ENCODE measurements around the gene ZNF337. TPM values are rescaled to one million over a fixed set of nuclear protein-coding genes. Genes with fewer than 3 reads are reported as not detected.
"Not testable (repeated sequence)": the region's sequence is repeated elsewhere in the genome, so short reads cannot be mapped to it uniquely, and the experiment has no call there.

The ZNF337 gene
- total RNA-seq, result 26.2 TPM

DNA sequence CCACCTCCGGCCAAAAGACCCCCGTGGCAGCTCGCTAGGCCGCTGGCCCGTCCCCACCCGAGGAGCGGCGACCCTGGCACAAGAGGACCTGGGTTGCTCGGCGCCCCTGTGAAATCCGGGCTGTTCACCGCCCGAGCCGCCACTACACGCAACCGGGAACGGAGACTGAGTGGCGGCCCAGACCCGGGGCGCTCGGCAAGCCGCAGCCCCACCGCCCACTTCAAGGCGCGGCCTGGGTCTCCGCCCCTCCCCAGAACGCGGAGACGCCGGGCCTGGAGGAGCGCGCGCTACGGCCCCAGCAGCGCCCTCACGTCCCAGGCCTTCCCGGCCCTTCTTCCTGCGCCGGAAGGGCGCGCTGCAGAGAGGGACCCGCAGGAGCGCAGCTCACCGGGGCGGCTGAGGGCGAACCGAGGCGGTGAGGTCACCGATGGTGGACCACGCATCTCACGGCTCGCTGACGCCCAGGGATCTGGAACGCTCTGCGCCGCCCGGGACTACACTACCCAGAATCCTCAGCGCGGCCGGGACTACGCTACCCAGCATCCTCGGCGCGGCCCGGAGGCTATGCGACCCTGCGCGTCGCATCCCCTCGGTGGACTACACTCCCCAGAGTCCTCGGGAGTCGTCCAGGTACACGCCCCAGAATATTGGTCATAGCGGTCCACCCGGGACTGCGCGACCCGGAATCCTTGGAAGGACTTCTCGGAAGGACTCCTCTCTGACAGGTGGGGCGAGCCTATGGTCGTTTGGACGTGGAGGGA, at the start of gene ZNF337:
ZNF337 (minus strand) TSS at position 483 of the 761 bp plus-strand sequence. CDS start 10,436 bp downstream, outside the sequence.
- DNase-seq, result peak; percentile 97

DNA sequence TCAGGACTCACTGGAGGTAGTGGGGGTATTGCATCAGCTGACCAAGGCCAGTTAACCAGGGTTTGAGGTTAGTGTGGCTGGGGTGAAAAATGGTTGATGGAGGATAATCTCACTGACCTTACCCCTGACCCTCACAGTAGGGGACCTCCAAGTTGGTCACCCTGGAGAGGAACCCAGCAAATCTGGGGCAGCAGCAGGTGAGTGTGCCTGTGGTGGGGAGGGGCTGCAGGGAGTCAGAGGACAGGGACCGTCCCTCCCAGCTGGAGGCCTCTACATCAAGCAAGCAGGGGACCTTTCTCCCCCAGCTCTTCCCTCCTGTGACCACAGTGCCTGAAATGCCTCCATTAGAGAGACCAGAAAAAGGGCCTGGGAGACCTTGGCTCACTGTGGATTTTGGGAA, 49.1 kb upstream of the ZNF337 start:
- no peak for DNase-seq

DNA sequence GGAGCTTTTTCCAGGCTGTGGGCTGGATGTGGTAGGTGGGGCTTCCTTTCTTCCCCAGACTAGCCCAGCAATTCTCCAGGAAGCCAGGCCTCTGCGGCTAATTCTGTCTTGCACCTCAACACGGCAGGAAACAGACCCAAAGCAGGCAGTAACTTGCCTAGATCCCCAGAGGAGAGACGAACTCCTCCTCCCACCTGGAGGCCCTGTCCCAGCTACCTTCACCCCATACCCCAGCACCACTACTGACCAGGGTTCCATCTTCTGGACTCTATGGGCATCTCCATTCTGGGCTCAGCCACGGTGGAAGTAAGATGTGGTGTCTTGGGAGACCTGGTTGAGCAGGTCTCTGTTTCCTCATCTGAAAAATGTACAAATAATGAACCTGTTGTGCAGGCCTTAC, 48.4 kb upstream of the ZNF337 start:
- DNase-seq, result no peak

DNA sequence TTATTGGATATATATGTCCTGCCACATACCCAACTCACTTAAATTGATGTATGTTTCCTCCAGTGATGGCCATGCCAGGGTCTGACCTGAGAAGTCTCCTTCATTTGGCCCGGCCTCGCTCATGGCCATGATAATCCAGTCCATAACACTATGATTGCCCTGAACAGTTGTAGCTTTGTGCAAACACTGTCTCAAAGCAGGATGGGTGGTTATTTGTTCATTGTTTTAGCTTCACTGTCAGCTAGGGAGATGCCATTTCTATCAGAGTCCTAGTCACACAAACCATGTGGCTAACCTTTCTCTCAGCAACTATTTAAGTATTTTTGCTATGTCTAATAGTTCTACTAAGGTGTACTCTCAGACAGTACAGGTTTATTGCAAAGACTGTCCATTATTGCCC, 47.6 kb upstream of the ZNF337 start:
- no peak for DNase-seq

DNA sequence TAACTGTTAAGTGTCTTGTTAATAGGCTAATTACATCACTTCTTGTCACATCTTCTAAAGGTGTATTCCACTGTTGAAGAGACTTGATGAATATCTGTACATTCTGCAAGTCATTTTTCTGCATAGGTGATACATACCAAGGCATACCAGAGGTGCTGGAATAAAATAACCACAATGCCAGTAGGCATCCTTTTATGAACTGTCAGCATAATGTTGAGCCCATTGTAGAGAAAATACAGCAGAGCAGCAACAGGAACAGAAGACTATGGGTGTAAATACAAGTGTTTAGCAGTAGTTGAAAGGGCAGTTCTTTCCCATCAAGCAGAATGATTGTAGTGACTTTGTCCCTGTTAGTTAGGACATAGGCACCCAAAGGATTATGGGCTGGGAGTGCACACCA, 44.4 kb upstream of the ZNF337 start:
- DNase-seq, result no peak

DNA sequence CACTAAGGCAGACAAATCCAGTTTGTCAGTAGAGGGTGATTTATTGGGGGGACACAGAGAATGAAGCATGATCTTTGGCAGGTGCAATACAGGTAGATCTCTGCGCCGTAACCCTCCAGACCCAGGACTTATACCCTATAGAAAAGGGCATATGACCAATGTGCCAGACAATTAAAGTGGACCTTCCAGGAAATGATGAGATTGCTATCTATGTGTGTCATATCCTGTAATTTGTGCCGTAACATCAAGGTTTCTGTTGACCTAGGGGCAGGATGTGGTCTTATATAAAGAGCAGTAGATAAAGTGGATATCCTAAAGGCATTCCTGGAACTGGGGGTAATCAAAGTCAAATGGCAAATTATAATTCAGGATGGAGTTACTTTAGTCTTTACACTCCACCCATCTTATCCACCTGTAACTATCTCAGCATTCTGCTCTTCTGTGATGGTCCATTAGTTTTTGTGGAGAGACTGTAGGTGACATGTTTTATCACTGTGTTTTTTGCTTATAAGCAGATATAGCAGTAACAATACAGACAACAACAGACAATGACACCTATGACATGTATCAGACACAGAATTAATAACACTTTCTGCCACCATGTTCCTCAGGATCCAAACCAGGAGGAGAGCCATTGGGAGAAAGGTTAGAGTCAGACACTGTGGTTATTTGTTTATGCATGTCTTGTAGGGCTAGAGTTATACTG, 43.1 kb upstream of the ZNF337 start:
- DNase-seq, result no peak

DNA sequence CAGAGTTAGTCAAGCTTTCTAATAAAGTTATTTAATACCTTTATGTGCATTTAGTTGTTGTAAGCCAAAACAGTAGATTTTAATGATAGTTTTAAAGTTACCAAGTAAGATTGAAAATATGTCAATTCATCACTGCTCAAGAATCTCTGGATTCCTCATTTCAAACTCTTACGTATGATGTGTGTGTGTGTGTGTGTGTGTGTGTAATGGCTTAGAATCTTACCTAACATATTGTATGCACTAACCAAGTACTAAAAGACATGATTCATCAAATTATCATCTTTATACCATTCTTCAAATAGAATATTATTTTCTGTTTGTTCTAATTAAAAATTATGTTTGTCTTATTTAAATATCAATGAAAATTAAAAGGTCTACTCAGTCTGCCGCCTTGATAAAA, 41.5 kb upstream of the ZNF337 start:
- DNase-seq, result no peak

DNA sequence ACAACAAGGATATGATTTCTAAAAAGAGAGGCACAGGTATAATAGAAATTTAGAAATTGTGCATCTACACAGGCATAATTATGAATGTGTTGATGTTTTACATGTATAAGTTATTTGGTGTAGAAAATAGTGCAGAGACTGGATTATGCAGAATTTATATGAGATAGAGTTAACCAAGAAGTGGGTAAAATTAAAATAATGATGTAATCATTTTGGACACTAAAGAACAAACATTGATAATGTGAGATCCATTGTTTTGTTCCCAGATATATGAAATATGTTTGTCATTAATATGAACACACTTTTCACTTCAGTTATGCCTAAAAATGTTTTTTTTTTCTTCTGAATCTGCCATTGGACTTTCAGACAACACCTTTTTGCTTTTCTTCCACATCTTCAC, 37.2 kb upstream of the ZNF337 start:
- no peak for DNase-seq

DNA sequence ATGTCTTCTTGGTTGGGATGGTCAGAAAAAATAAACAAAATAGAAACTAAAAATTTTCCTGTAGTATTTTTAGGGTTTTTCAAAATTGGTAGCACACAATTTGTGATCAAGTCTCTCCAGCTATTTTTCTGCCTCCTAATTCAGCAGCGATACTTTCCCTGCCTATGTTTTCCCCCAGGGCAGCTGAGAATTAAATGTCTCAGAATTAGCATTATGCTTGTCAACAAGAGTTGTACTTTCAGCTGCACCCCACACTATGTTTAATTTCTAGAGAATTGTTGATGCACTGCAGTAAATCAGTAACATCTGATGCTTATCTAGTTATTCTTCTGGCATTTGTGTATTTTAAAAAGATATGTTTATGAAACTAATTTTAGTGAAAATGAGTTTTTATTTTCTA, 34.2 kb upstream of the ZNF337 start:
- DNase-seq, result no peak

DNA sequence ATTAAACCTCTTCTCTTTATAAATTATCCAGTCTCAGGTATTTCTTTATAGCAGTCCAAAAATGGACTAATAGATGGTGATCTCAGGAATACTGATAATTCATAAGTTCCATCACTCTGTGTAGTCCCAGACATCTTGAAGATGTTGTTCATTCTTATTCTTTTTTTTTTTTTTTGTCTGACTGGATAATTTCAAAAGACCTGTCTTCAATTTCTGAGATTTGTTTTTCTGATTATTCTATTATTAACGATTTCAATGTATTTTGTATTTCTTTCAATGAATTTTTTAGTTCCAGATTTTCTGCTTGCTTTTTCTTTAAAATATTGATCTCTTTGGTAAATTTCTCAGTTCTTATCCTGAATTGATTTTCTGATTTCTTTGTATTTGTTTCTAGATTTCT, 29.7 kb upstream of the ZNF337 start:
- no peak for DNase-seq

DNA sequence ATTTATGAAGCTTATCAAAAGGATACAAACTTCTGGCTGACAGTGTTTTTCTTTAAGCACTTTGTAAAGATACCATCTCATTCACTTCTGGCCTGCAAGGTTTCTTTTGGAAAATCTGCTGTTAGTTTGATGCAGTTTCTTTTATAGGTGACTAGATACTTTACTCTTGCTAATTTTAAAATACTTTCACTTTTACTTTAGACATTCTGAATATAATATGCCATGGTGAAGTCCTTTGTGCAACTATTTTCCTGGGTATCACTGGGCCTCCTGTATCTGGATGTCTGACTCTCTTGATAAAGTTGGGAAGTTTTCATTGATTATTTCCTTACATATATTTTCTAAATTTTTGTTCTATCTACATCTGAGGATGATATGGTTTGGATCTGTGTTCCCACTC, 29.0 kb upstream of the ZNF337 start:
- no peak for DNase-seq

DNA sequence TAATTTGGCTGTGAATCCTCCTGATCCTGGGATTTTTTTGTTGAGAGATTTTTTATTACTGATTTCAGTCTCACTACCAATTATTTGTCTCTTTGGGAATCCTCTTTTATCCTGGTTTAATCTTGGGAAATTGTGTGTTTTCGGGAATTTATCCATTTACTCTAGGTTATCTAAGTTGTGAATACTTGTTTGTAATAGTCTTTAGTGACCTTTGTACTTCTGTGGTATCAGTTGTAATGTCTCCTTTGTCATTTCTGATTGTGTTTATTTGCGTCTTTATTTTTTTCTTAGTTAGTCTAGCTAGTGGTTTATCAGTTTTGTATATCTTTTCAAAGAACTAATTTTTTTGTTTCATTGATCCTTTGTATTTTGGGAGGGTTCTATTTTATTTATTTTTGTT, 27.3 kb upstream of the ZNF337 start:
- no peak for DNase-seq

DNA sequence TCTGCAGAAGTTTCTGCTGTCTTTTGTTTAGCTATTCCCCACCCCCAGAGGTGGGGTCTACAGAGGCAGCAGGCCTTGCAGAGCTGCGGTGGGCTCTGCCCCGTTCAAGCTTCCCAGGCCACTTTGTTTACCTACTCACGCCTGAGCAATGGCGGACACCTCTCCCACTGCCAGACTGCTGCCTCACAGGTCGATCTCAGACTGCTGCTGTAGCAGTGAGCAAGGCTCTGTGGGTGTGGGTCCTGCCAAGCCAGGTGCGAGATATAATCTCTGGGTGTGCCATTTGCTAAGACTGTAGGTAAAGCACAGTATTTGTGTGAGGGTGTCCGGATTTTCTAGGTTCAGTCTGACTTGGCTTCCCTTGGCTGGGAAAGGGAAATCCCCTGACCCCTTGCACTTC, 23.6 kb upstream of the ZNF337 start:
- no peak for DNase-seq

DNA sequence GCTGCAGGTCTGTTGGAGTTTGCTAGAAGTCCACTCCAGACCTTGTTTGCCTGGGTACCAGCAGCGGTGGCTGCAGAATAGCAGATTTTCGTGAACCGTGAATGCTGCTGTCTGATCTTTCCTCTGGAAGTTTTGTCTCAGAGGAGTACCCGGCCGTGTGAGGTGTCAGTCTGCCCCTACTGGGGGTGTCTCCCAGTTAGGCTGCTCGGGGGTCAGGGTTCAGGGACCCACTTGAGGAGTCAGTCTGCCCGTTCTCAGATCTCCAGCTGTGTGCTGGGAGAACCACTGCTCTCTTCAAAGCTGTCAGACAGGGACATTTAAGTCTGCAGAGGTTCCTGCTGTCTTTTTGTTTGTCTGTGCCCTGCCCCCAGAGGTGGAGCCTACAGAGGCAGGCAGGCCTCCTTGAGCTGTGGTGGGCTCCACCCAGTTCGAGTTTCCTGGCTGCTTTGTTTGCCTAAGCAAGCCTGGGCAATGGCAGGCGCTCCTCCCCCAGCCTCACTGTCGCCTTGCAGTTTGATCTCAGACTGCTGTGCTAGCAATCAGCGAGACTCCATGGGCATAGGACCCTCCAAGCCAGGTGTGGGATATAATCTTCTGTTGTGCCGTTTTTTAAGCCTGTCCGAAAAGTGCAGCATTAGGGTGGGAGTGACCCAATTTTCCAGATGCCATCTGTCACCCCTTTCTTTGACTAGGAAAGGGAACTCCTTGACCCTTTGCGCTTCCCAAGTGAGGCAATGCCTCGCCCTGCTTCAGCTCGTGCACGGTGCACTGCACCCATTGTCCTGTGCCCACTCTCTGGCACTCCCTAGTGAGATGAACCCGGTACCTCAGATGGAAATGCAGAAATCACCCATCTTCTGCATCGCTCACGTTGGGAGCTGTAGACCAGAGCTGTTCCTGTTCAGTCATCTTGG, 22.5 kb upstream of the ZNF337 start:
- DNase-seq, result not testable (repeated sequence)

DNA sequence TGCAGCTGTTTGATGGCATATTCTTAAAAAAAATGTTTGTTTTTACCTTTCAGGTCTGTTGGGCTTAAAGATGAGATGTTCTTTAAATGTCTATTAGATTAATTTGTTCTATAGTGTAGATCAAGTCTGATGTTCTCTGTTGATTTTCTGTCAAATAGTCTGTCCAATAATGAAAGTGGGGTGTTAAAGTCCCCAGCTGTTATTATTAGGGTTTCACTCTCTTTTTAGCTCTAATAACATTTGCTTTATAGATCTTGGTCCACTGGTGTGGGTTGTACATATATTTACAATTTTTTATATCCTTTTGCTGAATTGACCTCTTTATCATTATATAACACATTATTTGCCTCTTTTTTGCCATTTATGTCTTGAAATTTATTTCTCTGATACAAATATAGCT, 11.0 kb upstream of the ZNF337 start:
- no peak for DNase-seq

DNA sequence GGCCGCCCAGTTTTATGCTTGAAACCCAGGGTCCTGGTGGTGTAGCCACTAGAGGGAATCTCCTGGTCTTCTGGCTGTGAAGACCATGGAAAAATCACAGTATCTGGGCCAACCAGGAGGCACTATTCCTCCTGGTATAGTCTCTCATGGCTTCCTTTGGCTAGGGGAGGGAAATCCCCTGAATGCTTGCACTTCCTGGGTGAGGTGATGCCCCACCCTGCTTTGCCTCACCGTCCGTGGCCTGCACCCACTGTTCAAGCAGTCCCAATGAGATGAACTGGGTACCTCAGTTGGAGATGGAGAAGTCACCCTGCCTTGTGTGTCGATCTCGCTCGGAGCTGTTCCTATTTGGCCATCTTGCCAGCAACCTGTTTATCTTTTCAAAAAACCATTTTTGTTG, 10.1 kb upstream of the ZNF337 start:
- no peak for DNase-seq

DNA sequence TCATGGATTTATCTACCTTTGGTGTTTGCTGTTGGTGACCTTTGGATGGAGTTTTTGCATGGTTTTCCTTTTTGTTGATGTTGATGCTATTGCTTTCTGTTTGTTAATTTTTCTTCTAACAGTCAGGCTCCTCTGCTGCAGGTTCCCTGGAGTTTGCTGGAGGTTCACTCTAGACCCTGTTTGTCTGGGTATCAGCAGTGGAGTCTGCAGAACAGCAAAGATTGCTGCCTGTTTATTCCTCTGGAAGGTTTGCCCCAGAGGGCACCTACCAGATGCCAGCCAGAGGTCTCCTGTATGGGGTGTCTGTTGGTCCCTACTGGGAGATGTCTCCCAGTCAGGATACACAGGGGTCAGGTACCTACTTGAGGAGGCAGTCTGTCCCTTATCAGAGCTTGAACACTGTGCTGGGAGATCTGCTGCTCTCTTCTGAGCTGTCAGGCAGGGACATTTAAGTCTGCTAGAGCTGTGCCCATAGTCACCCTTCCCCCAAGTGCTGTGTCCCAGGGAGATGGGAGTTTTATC, 9.2 kb upstream of the ZNF337 start:
- DNase-seq, result no peak

DNA sequence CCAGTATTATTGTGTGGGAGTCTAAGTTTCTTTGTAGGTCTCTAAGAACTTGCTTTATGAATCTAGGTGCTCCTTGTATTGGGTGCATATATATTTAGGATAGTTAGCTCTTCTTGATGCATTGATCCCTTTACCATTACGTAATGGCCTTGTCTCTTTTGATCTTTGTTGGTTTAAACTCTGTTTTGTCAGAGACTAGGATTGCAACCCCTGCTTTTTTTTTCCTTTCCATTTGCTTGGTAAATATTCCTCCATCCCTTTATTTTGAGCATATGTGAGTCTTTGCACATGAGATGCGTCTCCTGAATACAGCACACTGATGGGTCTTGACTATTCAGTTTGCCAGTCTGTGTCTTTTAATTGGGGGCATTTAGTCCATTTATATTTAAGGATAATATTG, 7.7 kb upstream of the ZNF337 start:
- not testable (repeated sequence) for DNase-seq

DNA sequence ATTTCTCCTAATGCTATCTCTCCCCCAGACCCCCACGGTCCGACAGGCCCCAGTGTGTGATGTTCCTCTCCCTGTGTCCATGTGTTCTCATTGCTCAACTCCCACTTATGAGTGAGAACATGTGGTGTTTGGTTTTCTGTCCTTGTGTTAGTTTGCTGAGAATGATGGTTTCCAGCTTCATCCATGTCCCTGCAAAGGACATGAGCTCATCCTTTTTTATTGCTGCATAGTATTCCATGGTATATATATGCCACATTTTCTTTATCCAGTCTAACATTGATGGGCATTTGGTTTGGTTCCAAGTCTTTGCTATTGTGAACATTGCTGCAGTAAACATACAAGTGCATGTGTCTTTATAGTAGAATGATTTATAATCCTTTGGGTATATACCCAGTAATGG, 4.2 kb upstream of the ZNF337 start:
- DNase-seq, result not testable (repeated sequence)

DNA sequence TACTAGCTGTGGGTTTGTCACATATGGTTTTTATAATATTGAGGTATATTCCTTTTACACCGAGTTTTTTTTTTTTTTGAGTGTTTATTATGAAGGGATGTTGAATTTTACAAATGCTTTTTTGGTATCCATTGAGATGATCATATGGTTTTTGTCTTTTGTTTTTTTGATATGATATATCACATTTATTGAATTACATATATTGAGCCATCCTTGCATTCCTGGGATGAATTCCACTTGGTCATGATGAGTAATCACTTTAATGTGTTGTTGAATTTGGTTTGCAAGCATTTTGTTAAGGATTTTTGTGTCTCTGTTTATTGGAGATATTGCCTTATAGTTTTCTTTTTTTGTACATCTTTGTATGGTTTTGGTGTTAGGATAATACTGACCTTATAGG, 3.3 kb upstream of the ZNF337 start:
- DNase-seq, result no peak

DNA sequence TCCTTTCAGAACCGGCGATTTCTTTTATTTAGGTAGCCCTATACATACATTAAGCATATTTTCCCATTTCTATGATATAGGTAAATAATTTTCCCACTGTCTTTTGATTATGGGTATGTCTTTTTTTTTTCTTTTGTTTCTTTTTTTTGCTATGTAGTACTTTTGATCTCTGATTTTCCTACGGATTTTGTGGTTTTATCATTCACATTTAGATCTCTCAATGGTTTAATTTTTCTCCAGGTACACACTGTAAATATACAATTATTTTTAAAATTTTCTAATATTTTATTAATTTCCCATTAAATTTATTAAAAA, 436 bp upstream of the ZNF337 start:
- DNase-seq, result no peak

DNA sequence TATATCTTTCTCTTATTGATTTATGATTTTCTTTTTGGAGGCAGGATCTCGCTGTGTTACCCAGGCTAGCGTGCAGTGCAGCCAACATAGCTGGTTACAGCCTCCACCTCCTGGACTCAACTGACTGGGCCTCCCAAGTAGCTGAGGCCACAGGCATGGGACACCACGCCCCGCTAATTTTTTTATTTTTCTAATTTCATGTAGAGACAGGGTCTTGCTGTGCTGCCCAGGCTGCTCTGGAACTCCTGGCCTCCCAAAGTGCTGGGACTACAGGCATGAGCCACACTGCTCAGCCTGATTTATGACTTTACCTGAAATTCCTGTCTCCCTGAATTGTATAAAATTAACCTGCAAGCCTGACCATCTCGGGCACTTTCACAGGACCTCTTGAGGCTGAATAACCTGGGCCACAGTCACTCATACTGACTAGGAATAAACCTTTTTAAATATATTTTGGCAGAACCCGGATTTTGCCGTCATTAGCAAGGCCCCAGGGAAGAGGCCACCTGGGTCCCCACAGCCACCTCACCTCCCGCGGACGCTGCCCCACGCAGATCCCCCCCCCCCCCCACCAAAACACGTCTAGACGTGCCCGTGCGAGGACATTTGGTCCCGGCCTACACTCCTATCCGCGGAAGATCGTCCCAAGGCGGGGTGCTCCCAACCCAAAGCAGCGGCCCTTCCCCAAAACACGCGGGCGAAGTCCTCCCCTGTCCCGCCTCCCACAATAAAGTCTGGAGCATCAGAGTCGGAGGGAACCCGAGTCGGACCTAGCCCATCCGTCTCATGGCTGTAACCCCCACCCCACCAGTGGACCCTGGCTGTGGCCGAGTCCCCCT, 902 bp downstream of the ZNF337 start:
- DNase-seq, result peak; percentile 51

Data from tongue (tissue), 2 donors.